SK-N-SH treated with all-trans-retinoic acid at 6 μM for 48 hours (cell line): ENCODE results near the gene ERC1.

Experiments used
- ATAC-seq: fragments of 200-7000 bp; cut with Tn5 transposase; 3 replicates; pipeline ENCODE4 v1.9.1; 2020; ENCODE audit warnings: mild to moderate bottlenecking, moderate library complexity
- ARNTL ChIP-seq: fragments of 450-650 bp; formaldehyde crosslinking; IDR thresholded peaks from 2 replicates; pipeline ENCODE4 v1.5.0; 2020; ENCODE audit warnings: low read depth, mild to moderate bottlenecking, moderate library complexity, borderline replicate concordance
- BACH2 ChIP-seq: fragments of 250-450 bp; sonication (Bioruptor Pico); IDR thresholded peaks from 2 replicates; pipeline ENCODE4 v1.9.0; 2021; ENCODE audit warnings: mild to moderate bottlenecking, borderline replicate concordance
- CSDC2 ChIP-seq: fragments of 250-450 bp; sonication (Bioruptor Pico); IDR thresholded peaks from 2 replicates; pipeline ENCODE4 v1.5.0; 2020; ENCODE audit warnings: mild to moderate bottlenecking, moderate library complexity
- CSRNP3 ChIP-seq: fragments of 250-450 bp; sonication (Bioruptor Pico); IDR thresholded peaks from 2 replicates; pipeline ENCODE4 v1.5.1; 2021; ENCODE audit warnings: mild to moderate bottlenecking, moderate library complexity
- ESRRG ChIP-seq: fragments of 250-450 bp; sonication (Bioruptor Pico); IDR thresholded peaks from 2 replicates; pipeline ENCODE4 v1.6.1; 2021; ENCODE audit warnings: mild to moderate bottlenecking
- GLIS3 ChIP-seq: fragments of 250-450 bp; sonication (Bioruptor Pico); IDR thresholded peaks from 2 replicates; pipeline ENCODE4 v1.5.0; 2020; ENCODE audit warnings: mild to moderate bottlenecking, moderate library complexity
- ISL1 ChIP-seq: fragments of 250-450 bp; sonication (Bioruptor Pico); IDR thresholded peaks from 2 replicates; pipeline ENCODE4 v2.1.2; 2022; ENCODE audit warnings: mild to moderate bottlenecking, moderate library complexity
- OSR1 ChIP-seq: fragments of 250-450 bp; sonication (Bioruptor Pico); IDR thresholded peaks from 2 replicates; pipeline ENCODE4 v1.8.0; 2022; ENCODE audit warnings: moderate library complexity, mild to moderate bottlenecking, inconsistent platforms
- PPARA ChIP-seq: fragments of 250-450 bp; sonication (Bioruptor Pico); IDR thresholded peaks from 2 replicates; pipeline ENCODE4 v1.5.0; 2020; ENCODE audit warnings: mild to moderate bottlenecking, borderline replicate concordance
- RARB ChIP-seq: fragments of 250-450 bp; sonication (Bioruptor Pico); IDR thresholded peaks from 2 replicates; pipeline ENCODE4 v1.8.0; 2021; ENCODE audit warnings: mild to moderate bottlenecking, moderate library complexity
- SNAI2 ChIP-seq: fragments of 250-450 bp; sonication (Bioruptor Pico); IDR thresholded peaks from 2 replicates; pipeline ENCODE4 v1.5.0; 2020; ENCODE audit warnings: mild to moderate bottlenecking, moderate library complexity
- TCF4 ChIP-seq: fragments of 250-450 bp; sonication (Bioruptor Pico); IDR thresholded peaks from 2 replicates; pipeline ENCODE4 v1.8.0; 2021; ENCODE audit warnings: mild to moderate bottlenecking, moderate library complexity, borderline replicate concordance
- TOX ChIP-seq: fragments of 250-450 bp; sonication (Bioruptor Pico); IDR thresholded peaks from 2 replicates; pipeline ENCODE4 v1.8.0; 2021; ENCODE audit warnings: mild to moderate bottlenecking, moderate library complexity, borderline replicate concordance
- TSHZ2 ChIP-seq: fragments of 250-450 bp; sonication (Bioruptor Pico); IDR thresholded peaks from 2 replicates; pipeline ENCODE4 v1.5.0; 2020; ENCODE audit warnings: mild to moderate bottlenecking, moderate library complexity
- ZC3H10 ChIP-seq: fragments of 250-450 bp; sonication (Bioruptor Pico); IDR thresholded peaks from 2 replicates; pipeline ENCODE4 v1.5.1; 2021; ENCODE audit warnings: mild to moderate bottlenecking, moderate library complexity
- ZFP3 ChIP-seq: fragments of 250-450 bp; sonication (Bioruptor Pico); IDR thresholded peaks from 2 replicates; pipeline ENCODE4 v1.5.0; 2020; ENCODE audit warnings: mild to moderate bottlenecking, moderate library complexity
- ZFP30 ChIP-seq: fragments of 450-650 bp; formaldehyde crosslinking; IDR thresholded peaks from 2 replicates; pipeline ENCODE4 v1.5.0; 2022; ENCODE audit warnings: mild to moderate bottlenecking, moderate library complexity
- ZNF565 ChIP-seq: fragments of 450-650 bp; formaldehyde crosslinking; conservative IDR thresholded peaks from 2 replicates; pipeline ENCODE4 v1.5.0; 2020; ENCODE audit warnings: low read depth, mild to moderate bottlenecking, moderate library complexity
- ZNF70 ChIP-seq: fragments of 450-650 bp; formaldehyde crosslinking; IDR thresholded peaks from 2 replicates; pipeline ENCODE4 v1.5.0; 2020; ENCODE audit warnings: mild to moderate bottlenecking, moderate library complexity
- ZNF8 ChIP-seq: fragments of 450-650 bp; formaldehyde crosslinking; IDR thresholded peaks from 2 replicates; pipeline ENCODE4 v1.5.0; 2020; ENCODE audit warnings: mild to moderate bottlenecking, moderate library complexity
- TF ChIP-seq, protein P1 (sequence below): fragments of 250-450 bp; sonication (Bioruptor Pico); IDR thresholded peaks from 2 replicates; pipeline ENCODE4 v1.8.0; 2021; ENCODE audit warnings: low read depth, mild to moderate bottlenecking, moderate library complexity, borderline replicate concordance
- TF ChIP-seq, protein P2 (sequence below): fragments of 250-450 bp; sonication (Bioruptor Pico); IDR thresholded peaks from 2 replicates; pipeline ENCODE4 v1.8.0; 2020; ENCODE audit warnings: mild to moderate bottlenecking, moderate library complexity, borderline replicate concordance

Gene ERC1

DNA sequence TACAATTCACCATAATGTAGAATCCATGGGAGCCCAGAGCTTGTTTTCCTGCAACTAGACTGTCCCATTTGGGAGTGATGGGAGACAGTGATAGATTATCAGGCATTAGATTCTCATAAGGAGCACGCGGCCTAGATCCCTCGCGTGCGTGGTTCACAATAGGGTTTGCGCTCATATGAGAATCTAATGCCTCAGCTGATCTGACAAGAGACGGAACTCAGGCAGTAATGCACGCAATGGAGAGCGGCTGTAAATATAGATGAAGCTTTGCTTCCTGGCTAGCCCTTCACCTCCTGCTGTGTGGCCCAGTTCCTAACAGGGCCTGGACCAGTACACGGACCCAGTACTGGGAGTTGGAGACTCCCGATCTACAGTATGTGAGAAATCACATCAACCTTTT lies 476.7 kb downstream of the ERC1 start:
- no peak for ATAC-seq
- TF ChIP-seq ARNTL (no peak), PPARA (CRISPR knock-in tag) (no peak), OSR1 (CRISPR knock-in tag) (no peak), ZNF8 (CRISPR knock-in tag) (no peak), CSDC2 (CRISPR knock-in tag) (no peak), TSHZ2 (CRISPR knock-in tag) (no peak), ZNF565 (CRISPR knock-in tag) (no peak)
- TF ChIP-seq, protein P1, sequence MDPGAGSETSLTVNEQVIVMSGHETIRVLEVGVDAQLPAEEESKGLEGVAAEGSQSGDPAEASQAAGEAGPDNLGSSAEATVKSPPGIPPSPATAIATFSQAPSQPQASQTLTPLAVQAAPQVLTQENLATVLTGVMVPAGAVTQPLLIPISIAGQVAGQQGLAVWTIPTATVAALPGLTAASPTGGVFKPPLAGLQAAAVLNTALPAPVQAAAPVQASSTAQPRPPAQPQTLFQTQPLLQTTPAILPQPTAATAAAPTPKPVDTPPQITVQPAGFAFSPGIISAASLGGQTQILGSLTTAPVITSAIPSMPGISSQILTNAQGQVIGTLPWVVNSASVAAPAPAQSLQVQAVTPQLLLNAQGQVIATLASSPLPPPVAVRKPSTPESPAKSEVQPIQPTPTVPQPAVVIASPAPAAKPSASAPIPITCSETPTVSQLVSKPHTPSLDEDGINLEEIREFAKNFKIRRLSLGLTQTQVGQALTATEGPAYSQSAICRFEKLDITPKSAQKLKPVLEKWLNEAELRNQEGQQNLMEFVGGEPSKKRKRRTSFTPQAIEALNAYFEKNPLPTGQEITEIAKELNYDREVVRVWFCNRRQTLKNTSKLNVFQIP, result no peak
- TF ChIP-seq, protein P2, sequence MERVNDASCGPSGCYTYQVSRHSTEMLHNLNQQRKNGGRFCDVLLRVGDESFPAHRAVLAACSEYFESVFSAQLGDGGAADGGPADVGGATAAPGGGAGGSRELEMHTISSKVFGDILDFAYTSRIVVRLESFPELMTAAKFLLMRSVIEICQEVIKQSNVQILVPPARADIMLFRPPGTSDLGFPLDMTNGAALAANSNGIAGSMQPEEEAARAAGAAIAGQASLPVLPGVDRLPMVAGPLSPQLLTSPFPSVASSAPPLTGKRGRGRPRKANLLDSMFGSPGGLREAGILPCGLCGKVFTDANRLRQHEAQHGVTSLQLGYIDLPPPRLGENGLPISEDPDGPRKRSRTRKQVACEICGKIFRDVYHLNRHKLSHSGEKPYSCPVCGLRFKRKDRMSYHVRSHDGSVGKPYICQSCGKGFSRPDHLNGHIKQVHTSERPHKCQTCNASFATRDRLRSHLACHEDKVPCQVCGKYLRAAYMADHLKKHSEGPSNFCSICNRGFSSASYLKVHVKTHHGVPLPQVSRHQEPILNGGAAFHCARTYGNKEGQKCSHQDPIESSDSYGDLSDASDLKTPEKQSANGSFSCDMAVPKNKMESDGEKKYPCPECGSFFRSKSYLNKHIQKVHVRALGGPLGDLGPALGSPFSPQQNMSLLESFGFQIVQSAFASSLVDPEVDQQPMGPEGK, result no peak
- TF ChIP-seq, all 23 proteins: peak for 0

DNA sequence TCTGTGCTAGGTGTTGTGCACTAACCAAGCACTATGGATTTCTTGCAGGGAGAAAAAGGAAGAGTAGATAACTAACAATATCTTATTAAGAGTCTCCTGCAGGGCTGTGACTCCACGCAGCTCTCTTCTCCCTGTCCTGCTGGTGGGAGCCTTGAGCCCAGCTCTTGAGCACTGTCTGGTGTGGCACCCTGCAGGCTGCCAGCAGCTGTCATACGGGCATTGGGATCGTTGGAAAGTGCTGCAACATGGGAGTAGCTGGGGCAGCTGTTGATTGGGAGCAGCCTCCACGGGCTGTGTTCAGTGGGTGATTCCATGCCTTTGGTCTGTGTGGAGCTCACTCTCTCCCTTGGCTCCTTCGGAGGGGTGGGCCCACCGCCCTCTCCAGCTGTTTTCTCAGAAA lies 478.0 kb downstream of the ERC1 start:
- TF ChIP-seq, protein P2, result no peak
- TF ChIP-seq OSR1 (CRISPR knock-in tag) (no peak), TOX (no peak), ZNF70 (CRISPR knock-in tag) (no peak), RARB (CRISPR knock-in tag) (no peak)
- no peak for ATAC-seq

- no peak for TF ChIP-seq ZNF565 (CRISPR knock-in tag)
- no peak for TF ChIP-seq RARB (CRISPR knock-in tag)
- TF ChIP-seq ISL1 (CRISPR knock-in tag), result no peak
- no peak for TF ChIP-seq ZFP3 (CRISPR knock-in tag)
- TF ChIP-seq TCF4, result no peak
- TF ChIP-seq ZNF70 (CRISPR knock-in tag), result no peak
- no peak for TF ChIP-seq SNAI2 (CRISPR knock-in tag)
- no peak for TF ChIP-seq ZFP30 (CRISPR knock-in tag)
- TF ChIP-seq ZNF8 (CRISPR knock-in tag), result no peak
- no peak for TF ChIP-seq TSHZ2 (CRISPR knock-in tag)
- ATAC-seq, result no peak
Measured at GRCh38 chr12:1470051-1470450, 479.0 kb downstream of the ERC1 start.

- ATAC-seq, result no peak
- TF ChIP-seq ZC3H10, result no peak
- no peak for TF ChIP-seq TCF4
- TF ChIP-seq PPARA (CRISPR knock-in tag), result no peak
- TF ChIP-seq, protein P1, result no peak
- no peak for TF ChIP-seq ESRRG
- no peak for TF ChIP-seq BACH2 (CRISPR knock-in tag)
- no peak for TF ChIP-seq CSDC2 (CRISPR knock-in tag)
- no peak for TF ChIP-seq ISL1 (CRISPR knock-in tag)
- no peak for TF ChIP-seq GLIS3 (CRISPR knock-in tag)
- TF ChIP-seq OSR1 (CRISPR knock-in tag), result no peak
- TF ChIP-seq CSRNP3 (CRISPR knock-in tag), result no peak
- no peak for TF ChIP-seq TOX
Measured at GRCh38 chr12:1471224-1471623, 480.2 kb downstream of the ERC1 start.
